HG03469 (cell line): ENCODE measurements around the gene NINL.
"Not testable (repeated sequence)": the region's sequence is repeated elsewhere in the genome, so short reads cannot be mapped to it uniquely, and the experiment has no call there.

Source experiments
- ATAC-seq: cut with Tn5 transposase; IDR thresholded peaks from one replicate; pipeline ENCODE4 v1.9.1; 2021; ENCODE audit warnings: mild to moderate bottlenecking, moderate library complexity, moderate number of reproducible peaks; ENCODE audit not compliant: unreplicated experiment

Gene NINL

GRCh38 chr20:25489221-25489871 lies 96.0 kb downstream of the NINL start:
- no peak for ATAC-seq

- ATAC-seq: no peak
These were observed 97.4 kb downstream of the NINL start for GRCh38 chr20:25487975-25488374.

GRCh38 chr20:25487306-25487705 lies 98.0 kb downstream of the NINL start:
- ATAC-seq: no peak

- no peak for ATAC-seq
These were observed 99.0 kb downstream of the NINL start for GRCh38 chr20:25486377-25486776.

DNA sequence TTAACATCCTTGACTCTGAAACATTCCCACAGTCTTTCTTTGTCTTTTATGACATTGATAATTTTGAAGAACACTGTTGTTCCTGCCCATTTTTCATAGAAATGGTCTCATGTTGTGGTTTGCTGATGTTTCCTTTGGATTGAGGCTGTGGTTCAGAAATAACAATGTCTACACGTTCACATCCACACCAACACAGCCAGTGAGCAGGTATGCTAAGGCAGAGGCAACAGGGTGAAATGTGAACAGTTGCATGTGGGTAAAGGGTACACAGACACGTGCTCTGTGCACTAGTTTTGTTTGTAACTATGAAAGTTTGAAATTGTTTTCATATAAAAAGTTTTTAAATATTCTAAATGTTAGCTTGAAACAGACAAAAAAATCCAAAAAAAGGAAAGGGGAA lies 99.5 kb downstream of the NINL start:
- ATAC-seq: no peak

DNA sequence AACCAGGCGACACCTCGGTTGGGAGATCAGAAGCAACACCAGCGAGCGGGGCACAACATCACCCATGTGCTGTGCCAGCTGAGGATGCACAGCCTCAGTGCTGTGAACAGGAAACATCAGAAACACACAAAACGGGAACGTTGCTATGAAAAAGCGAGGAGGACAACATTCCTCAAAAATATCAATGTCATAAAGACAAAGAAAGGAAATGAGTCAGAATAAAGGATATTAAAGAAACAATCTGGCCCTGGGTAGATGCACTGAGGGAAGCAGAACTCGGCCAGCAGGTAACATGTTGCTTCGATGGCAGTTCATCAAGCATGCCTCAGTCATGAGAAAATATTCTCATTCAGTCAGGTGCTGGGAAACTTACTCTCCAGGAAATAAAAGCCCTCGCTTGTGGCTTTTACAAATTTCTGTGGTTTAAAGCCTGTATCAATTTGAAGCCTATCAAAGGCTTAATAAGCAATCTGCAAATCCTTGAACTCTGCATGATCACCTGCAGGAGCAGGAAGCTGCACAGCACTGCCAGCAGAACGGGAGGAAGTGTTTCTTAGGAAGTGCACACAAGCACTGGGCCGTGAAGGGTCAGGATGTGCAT lies 100.3 kb downstream of the NINL start:
- no peak for ATAC-seq

DNA sequence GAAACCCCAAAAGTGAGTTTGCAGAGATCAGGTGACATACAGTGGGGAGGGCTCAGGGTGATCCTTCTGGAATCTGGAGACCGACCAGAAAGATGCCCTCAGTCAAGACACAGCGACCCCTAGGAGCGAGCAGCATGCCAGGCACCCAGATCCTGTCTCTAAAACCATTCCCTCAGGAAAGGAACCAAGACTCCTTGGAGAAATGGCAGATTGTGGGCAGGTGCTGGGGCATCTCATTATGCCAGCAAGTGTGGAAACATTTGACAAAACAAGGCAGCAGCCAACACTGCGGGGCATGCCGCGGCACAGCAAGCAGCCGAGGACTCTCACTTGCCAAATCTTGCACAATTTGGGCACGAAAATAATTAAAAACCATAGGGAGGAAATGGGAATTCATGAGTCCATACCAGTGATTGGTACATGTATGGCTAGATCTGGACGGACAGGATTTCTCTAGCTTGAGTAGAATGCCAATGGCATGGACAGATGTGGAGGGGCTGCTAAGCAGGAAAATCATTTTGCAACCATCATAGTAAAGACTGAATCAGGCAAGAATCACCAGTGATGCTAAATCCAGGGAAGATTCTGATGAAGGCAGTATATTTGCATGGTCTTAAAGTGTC lies 101.0 kb downstream of the NINL start:
- ATAC-seq: no peak

GRCh38 chr20:25483431-25484132 lies 101.7 kb downstream of the NINL start:
- ATAC-seq: no peak

DNA sequence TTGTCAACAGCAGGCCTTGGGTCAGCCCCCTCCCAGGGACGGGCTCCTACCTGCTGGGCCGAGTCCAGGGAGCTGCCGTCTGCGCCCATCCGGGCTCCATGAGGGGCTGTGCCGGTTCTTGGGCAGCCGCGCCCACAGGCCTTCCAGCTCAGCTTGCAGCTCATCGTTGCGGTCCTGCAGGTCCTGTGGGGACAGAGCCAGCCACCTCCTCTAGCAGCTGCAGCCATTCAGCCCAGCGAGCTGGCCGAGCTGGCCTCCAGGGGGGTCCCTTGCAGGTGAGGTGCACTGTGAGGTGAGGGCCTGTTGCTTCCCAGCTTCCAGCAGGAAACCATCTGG lies 103.4 kb downstream of the NINL start:
- ATAC-seq: no peak

DNA sequence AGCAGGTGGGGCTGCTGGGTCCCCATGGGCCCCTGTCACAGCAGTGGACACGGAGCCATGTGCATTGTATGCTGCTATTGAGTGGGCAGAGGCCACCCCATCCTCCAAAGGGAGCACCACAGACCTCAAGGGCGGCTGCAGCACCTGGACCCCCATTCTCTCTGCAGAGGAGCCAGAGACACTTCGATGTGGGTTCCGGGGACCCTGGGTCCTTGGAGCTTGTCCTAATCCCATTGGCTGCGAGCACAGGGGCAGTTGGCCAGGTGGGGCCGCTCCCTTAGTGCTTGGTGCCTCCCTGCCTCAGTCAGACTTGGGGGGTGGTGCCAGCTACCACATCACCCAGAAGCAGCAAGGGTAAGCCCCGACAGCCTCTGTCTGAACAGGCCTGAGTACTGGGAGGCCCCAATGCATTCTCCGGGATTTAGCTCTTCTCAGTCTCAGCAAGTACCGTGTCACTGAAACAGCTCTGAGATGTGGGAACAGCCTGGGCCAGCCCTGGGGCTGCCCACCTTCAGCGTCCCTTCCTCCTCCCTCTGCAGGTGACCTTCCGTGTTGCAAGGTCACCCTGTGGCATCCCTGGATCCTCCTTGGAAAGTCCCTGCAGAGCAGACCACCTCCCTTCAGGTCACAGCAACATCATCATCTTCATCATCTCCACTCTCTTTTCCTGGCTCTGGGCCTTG lies 104.0 kb downstream of the NINL start:
- no peak for ATAC-seq

GRCh38 chr20:25480797-25481196 lies 104.5 kb downstream of the NINL start:
- ATAC-seq: no peak

DNA sequence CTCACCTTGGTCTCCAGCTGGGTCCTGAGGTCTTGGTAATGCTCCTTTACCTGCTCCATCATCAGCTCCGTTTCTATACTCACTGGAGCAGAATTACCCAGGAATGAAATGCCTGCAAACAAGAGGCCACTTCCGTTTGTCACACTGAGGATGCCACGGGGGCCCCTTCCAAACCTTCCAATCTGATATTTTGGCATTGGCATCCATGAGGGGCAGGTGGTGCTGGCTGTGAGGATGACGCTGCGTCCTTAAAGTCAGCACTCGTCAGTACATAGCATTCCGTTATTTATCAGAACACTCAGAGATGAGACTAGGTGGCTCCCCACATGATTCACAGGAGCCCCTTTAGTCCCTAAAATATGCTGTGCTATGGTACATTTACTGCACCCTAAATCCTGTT lies 105.2 kb downstream of the NINL start:
- ATAC-seq: no peak

GRCh38 chr20:25479638-25480037 lies 105.7 kb downstream of the NINL start:
- no peak for ATAC-seq

DNA sequence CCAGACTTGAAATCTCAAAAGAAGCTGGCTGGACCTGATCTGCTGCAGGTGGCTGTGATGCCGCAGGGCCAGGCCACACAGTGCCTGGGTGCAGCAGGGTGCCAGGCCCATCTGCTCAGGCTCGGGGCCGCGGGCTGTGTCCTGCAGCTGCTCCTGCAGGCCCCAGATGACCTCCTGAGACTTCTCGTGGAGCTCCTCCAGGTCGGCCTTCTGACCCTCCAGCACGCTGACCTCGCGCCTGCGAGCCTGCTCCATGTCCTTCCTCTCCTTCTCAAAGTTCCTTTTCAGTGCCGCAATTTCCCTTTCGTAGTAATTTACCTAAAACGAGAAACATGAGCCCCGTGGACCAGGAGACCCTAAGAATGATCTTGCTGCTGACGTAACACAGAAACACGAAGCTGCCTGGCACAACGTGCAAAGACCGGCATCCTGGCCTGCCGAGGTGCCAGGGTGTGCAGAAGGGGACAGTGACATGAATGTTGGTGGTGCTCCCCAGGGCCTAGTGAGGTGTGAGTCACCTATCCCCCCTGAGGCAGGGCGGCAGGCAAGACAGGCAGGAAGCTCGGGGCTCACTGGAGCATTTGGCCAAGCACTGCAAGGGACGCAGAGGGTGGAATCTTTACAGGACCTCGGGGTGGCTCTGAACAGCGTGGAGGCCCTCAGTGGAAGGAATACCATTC lies 106.3 kb downstream of the NINL start:
- ATAC-seq: no peak

DNA sequence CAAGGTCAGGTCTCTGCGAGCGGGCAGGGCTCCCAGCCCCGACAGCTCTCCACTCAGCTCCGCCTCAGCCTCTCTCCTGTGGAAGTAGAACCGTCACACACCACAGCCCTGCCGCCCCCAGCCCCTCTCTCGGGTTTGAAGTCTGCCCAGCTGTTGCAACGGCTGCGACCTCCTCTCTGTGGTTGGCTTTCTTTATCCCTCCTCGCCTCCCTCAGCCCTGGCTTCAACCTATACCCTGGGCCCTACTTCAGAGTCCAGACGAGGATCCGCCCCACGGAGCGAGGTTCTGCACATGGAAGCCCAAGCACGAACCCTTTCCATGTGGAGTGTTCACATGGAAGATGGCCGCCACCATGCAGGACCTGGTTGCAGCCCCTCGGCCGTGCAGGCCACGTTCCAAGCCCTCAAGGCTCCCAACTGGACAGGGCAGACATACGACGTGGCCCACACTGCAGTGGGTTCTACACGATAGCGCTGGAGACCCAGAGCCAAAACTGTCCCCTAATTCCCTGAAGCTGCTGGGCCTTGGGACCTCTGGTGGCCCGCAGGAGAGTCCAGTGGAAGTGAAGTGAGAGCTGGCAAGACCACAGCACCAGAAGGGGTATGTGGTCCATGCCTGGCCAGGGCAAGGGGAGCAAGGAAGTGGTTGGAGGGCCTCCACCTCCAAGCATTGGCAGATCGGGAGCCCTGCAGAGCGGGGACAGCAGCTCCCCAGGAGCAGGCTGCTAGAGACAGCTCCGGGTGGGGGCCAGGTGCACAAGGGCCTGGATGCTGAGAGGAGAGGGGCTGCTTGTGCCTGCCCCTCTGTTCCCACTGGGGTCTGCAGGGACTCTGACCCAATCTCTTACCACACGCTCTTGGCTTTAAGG lies 108.1 kb downstream of the NINL start:
- ATAC-seq: no peak

GRCh38 chr20:25476106-25477013 lies 109.0 kb downstream of the NINL start:
- ATAC-seq: no peak

DNA sequence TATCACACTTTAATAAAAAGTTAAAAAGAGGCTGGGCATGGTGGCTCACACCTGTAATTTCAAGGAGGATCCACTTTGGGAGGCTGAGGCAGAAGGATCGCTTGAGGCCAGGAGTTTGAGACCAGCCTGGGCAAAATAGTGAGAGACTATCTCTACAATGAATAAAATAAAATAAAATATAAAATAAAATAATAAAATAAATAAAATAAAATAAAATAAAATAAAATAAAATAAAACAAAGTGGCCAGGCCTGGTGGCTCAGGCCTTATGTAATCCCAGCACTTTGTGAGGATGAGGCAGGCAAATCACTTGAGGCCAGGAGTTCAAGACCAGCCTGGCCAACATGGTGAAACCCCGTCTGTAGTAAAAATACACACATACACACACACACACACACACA lies 112.0 kb downstream of the NINL start:
- ATAC-seq: not testable (repeated sequence)

GRCh38 chr20:25471020-25471419 lies 114.3 kb downstream of the NINL start:
- no peak for ATAC-seq

GRCh38 chr20:25470045-25470444 lies 115.3 kb downstream of the NINL start:
- peak; percentile 92 for ATAC-seq
